Activated B cell treated with CpG ODN at 0.5 μM for 24 hours (primary cell): Measurements from ENCODE around the gene KRTAP19-3. TPM values are rescaled to one million over a fixed set of nuclear protein-coding genes. Genes with fewer than 3 reads are reported as not detected.

ENCODE experiments used
- ATAC-seq: fragments of 200-7000 bp; cut with Tn5 transposase; one replicate; pipeline ENCODE4 v1.10.0; 2021; ENCODE audit warnings: low read depth, mild to moderate bottlenecking, moderate library complexity
- CTCF ChIA-PET: fragments of 350-600 bp; sonication (Branson Sonifier 250); formaldehyde crosslinking; loops from one replicate; lab custom pipeline; 2021; ENCODE audit warnings: antibody characterized with exemption; lab: Charles Lee
- POLR2A ChIA-PET: fragments of 350-600 bp; sonication (Branson Sonifier 250); formaldehyde crosslinking; loops from one replicate; lab custom pipeline; 2021; ENCODE audit warnings: antibody characterized with exemption; lab: Charles Lee
- DNase-seq: peaks from one replicate; pipeline ENCODE4 v3.0.0; 2022
- H3K27ac Mint-ChIP-seq: one replicate; pipeline ENCODE4 v1.8.0; 2020; ENCODE audit warnings: mixed read lengths
- H3K27me3 Mint-ChIP-seq: one replicate; pipeline ENCODE4 v1.8.0; 2021; ENCODE audit warnings: mixed read lengths
- H3K36me3 Mint-ChIP-seq: one replicate; pipeline ENCODE4 v1.8.0; 2021; ENCODE audit warnings: low read depth, mixed read lengths
- H3K4me1 Mint-ChIP-seq: one replicate; pipeline ENCODE4 v1.8.0; 2021; ENCODE audit warnings: mixed read lengths
- H3K4me3 Mint-ChIP-seq: one replicate; pipeline ENCODE4 v1.8.0; 2020; ENCODE audit warnings: mild to moderate bottlenecking, mixed read lengths
- H3K9me3 Mint-ChIP-seq: one replicate; pipeline ENCODE4 v1.8.0; 2020; ENCODE audit warnings: mixed read lengths
- CTCF ChIP-seq: fragments of 200-600 bp; IDR thresholded peaks from one replicate; pipeline ENCODE4 v1.8.0; 2022; ENCODE audit warnings: antibody characterized with exemption, mild to moderate bottlenecking
- intact Hi-C: fragments of 100-400 bp; cut with micrococcal nuclease; formaldehyde crosslinking; loops from one replicate; pipeline ENCODE4 v1.15.1; 2024
- total RNA-seq: library from RNA; stranded (reverse); gene quantifications from 2 replicates; pipeline ENCODE4 v1.2.3, GENCODE V29; 2022

The KRTAP19-3 gene
- total RNA-seq, 1 donor from 2014 or later = not detected

DNA sequence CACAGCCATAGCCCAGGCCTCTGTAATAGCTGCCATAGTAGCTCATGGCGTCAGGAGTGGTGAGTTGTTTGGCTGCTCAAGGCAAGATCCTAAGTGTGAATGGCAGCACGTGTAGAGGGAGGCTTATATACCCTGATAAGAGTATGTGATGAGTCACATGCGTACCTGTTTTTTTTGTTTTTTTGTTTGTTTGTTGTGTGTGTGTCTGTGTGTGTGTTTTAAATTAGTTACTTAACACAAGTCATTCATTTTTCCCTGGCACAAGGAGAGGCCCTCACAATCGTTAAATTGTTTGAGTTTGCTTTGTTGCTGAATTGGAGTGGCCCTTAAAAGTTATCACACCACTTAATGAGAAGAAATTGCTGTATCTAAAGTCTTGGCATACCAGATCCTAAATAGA, 5.3 kb upstream of the KRTAP19-3 start, which contains the start of gene KRTAP19-4:
Gene KRTAP19-4, minus strand, starts transcription at position 101 of the 400 bp plus-strand sequence. Its CDS starts 55 bp downstream, at position 46.
- H3K27ac Mint-ChIP-seq = no peak within 1 kb of the TSS

GRCh38 chr21:30487336-30487735, 4.5 kb downstream of the KRTAP19-3 start, which contains the start of gene KRTAP19-2:
Gene KRTAP19-2 (minus strand): TSS chr21:30487436. CDS start chr21:30487348, 88 bp downstream.
- Mint-ChIP-seq H3K9me3 (peaks cover 14% of the 10 kb centered on the region), H3K4me3 (no peak within 1 kb of the TSS), H3K27me3 (no peaks in the 10 kb centered on the region), H3K27ac (no peak within 1 kb of the TSS), H3K4me1 (no peaks in the 10 kb centered on the region), H3K36me3 (no peaks in the 10 kb centered on the region)
- DNase-seq = no peak
- TF ChIP-seq CTCF = no peak
- intact Hi-C loops = no loop called here
- no peak for ATAC-seq
- POLR2A ChIA-PET = no interaction called here
- CTCF ChIA-PET = no interaction called here

More for the DNA sequence above, 5.3 kb upstream of the KRTAP19-3 start, which contains the start of gene KRTAP19-4:
- TF ChIP-seq CTCF = no peak
- ChIA-PET CTCF (no interaction called here), POLR2A (no interaction called here)
- Mint-ChIP-seq H3K9me3 (peaks cover 5% of the 10 kb centered on the region), H3K27me3 (no peaks in the 10 kb centered on the region), H3K36me3 (no peaks in the 10 kb centered on the region), H3K4me3 (no peak within 1 kb of the TSS), H3K4me1 (no peaks in the 10 kb centered on the region)
- DNase-seq = no peak
- no peak for ATAC-seq
- intact Hi-C loops = loop anchor here (10.0 kb wide), 1 partner anchor 52 kb away; the partner anchor contains the start of gene KRTAP15-1

DNA sequence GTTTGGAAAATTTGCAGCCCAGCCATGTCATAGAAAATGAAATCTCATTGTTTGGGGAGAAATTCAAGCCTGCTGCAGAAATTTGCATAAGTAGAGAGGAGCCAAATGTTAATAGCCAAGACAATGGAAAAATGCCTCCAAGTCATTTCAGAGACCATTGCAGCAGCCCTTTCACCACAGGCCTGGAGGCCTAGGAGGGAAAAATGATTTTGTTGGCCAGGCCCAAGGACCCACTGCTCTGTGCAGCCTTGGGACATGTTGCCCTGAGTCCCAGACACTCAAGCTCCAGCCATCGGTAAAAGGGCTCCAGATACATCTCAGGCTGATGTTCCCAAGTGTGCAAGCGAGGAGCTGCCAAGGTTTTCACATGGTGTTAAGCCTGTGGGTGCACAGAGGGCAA, 5.6 kb downstream of the KRTAP19-3 start:
- no peaks in the 10 kb centered on the region for H3K27me3 Mint-ChIP-seq
- ATAC-seq (no peak), DNase-seq (no peak)
- ChIA-PET POLR2A (no interaction called here), CTCF (no interaction called here)
- H3K4me3 Mint-ChIP-seq = no peak overlapping the region
- no peak for TF ChIP-seq CTCF
- intact Hi-C loops = no loop called here
- no peaks in the 10 kb centered on the region for H3K4me1 Mint-ChIP-seq
- peaks cover 14% of the 10 kb centered on the region for H3K9me3 Mint-ChIP-seq
- H3K36me3 Mint-ChIP-seq = no peaks in the 10 kb centered on the region
- H3K27ac Mint-ChIP-seq = no peak overlapping the region

GRCh38 chr21:30482130-30482529, 9.7 kb downstream of the KRTAP19-3 start:
- POLR2A ChIA-PET = no interaction called here
- H3K27ac Mint-ChIP-seq = no peak overlapping the region
- CTCF ChIA-PET = no interaction called here
- intact Hi-C loops = no loop called here
- H3K4me3 Mint-ChIP-seq = no peak overlapping the region
- no peak for DNase-seq
- H3K4me1 Mint-ChIP-seq = no peaks in the 10 kb centered on the region
- no peaks in the 10 kb centered on the region for H3K36me3 Mint-ChIP-seq
- TF ChIP-seq CTCF = no peak
- ATAC-seq = no peak
- peaks cover 13% of the 10 kb centered on the region for H3K9me3 Mint-ChIP-seq
- H3K27me3 Mint-ChIP-seq = no peaks in the 10 kb centered on the region

DNA sequence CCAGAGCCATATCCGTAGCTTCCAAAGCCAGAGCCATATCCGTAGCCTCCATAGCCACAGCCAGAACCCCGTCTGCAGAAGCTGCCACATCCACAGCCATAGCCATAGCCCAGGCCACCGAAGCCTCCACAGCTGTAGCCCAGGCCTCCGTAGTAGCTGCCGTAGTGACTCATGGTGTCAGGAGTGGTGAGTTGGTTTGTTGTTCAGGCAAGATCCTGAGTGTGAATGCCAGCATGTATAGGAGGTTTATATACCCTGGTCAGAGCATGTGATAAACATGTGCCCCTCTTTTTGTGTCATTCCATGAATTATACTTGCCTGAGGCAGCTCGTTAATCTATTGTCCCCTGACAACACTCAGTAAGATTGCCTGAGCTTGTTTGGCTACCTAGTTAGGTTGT, 11.7 kb downstream of the KRTAP19-3 start, which contains the start of gene KRTAP19-1:
Gene KRTAP19-1, minus strand, starts transcription at position 223 of the 400 bp plus-strand sequence. Its CDS starts 50 bp downstream, at position 173.
- no peak within 1 kb of the TSS for H3K4me3 Mint-ChIP-seq
- intact Hi-C loops = no loop called here
- ChIA-PET POLR2A (no interaction called here), CTCF (no interaction called here)
- no peak for DNase-seq
- ATAC-seq = no peak
- no peaks in the 10 kb centered on the region for H3K27me3 Mint-ChIP-seq
- H3K36me3 Mint-ChIP-seq = no peaks in the 10 kb centered on the region
- no peaks in the 10 kb centered on the region for H3K4me1 Mint-ChIP-seq
- no peak for TF ChIP-seq CTCF
- no peak within 1 kb of the TSS for H3K27ac Mint-ChIP-seq
- H3K9me3 Mint-ChIP-seq = peaks cover 6% of the 10 kb centered on the region
